Body of pancreas (tissue), 4 donors: Measurements from ENCODE around the gene KDM4B.

ENCODE experiments used
- POLR2A ChIP-seq, 3 donors: fragments of 450-650 bp; IDR thresholded peaks; one replicate each; pipeline ENCODE4 v1.6.1; 2016; ENCODE audit warnings: antibody characterized with exemption in 3 of 3, mild to moderate bottlenecking in 2 of 3
- TF ChIP-seq, protein P1 (sequence below), 7 experiments: fragments of 450-650 bp in 4 of 7; fragments of 200-600 bp in 3 of 7; sonication (generic) in 3 of 7; IDR thresholded peaks; one replicate each; pipeline ENCODE4 v1.5.1; 2016 to 2019; ENCODE audit warnings: antibody characterized with exemption in 7 of 7

- TF ChIP-seq, protein P1, sequence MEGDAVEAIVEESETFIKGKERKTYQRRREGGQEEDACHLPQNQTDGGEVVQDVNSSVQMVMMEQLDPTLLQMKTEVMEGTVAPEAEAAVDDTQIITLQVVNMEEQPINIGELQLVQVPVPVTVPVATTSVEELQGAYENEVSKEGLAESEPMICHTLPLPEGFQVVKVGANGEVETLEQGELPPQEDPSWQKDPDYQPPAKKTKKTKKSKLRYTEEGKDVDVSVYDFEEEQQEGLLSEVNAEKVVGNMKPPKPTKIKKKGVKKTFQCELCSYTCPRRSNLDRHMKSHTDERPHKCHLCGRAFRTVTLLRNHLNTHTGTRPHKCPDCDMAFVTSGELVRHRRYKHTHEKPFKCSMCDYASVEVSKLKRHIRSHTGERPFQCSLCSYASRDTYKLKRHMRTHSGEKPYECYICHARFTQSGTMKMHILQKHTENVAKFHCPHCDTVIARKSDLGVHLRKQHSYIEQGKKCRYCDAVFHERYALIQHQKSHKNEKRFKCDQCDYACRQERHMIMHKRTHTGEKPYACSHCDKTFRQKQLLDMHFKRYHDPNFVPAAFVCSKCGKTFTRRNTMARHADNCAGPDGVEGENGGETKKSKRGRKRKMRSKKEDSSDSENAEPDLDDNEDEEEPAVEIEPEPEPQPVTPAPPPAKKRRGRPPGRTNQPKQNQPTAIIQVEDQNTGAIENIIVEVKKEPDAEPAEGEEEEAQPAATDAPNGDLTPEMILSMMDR (IDR thresholded peaks at IDR 0.05) = no peak
- TF ChIP-seq POLR2A (IDR thresholded peaks at IDR 0.05) = no peak
Observed at GRCh38 chr19:5120321-5120720, 151.4 kb downstream of the KDM4B start.
